HEK293 (cell line): ENCODE data around the gene SUPT5H.

Source experiments
- ATF2 ChIP-seq: fragments of 450-650 bp; formaldehyde crosslinking; IDR thresholded peaks from 2 replicates; pipeline ENCODE4 v1.5.1; 2016; ENCODE audit warnings: missing biosample characterization, missing genetic modification characterization, low read depth
- BCL11A ChIP-seq: fragments of 450-650 bp; formaldehyde crosslinking; IDR thresholded peaks from 2 replicates; pipeline ENCODE4 v1.5.1; 2016; ENCODE audit warnings: low read depth, missing biosample characterization, missing genetic modification characterization
- BCL6B ChIP-seq: fragments of 450-650 bp; formaldehyde crosslinking; IDR thresholded peaks from 2 replicates; pipeline ENCODE4 v1.5.1; 2017; ENCODE audit warnings: missing biosample characterization, missing genetic modification characterization
- GLI4 ChIP-seq: fragments of 450-650 bp; formaldehyde crosslinking; IDR thresholded peaks from 2 replicates; pipeline ENCODE4 v1.5.1; 2016; ENCODE audit warnings: missing biosample characterization, missing genetic modification characterization
- KLF9 ChIP-seq: fragments of 450-650 bp; formaldehyde crosslinking; IDR thresholded peaks from 2 replicates; pipeline ENCODE4 v1.5.1; 2016; ENCODE audit warnings: missing biosample characterization, missing genetic modification characterization, low read depth
- MEIS1 ChIP-seq: sonication (generic); formaldehyde crosslinking; IDR thresholded peaks from 2 replicates; pipeline ENCODE4 v1.8.1; 2022; ENCODE audit warnings: missing genetic modification reagents, mild to moderate bottlenecking, borderline replicate concordance
- SCRT2 ChIP-seq: fragments of 450-650 bp; formaldehyde crosslinking; IDR thresholded peaks from 2 replicates; pipeline ENCODE4 v1.5.1; 2016; ENCODE audit warnings: missing biosample characterization, missing genetic modification characterization
- SP3 ChIP-seq: fragments of 450-650 bp; formaldehyde crosslinking; IDR thresholded peaks from 2 replicates; pipeline ENCODE4 v1.5.1; 2016; ENCODE audit warnings: missing biosample characterization, missing genetic modification characterization
- TSHZ1 ChIP-seq: fragments of 450-650 bp; formaldehyde crosslinking; IDR thresholded peaks from 2 replicates; pipeline ENCODE4 v1.5.1; 2016; ENCODE audit warnings: missing biosample characterization, missing genetic modification characterization, borderline replicate concordance
- ZBTB44 ChIP-seq: fragments of 450-650 bp; IDR thresholded peaks from 2 replicates; pipeline ENCODE4 v1.5.1; 2018; ENCODE audit warnings: missing biosample characterization, mild to moderate bottlenecking, missing genetic modification characterization
- ZFP37 ChIP-seq: fragments of 450-650 bp; formaldehyde crosslinking; IDR thresholded peaks from 2 replicates; pipeline ENCODE4 v1.5.1; 2016; ENCODE audit warnings: missing biosample characterization, missing genetic modification characterization
- ZNF112 ChIP-seq: fragments of 450-650 bp; formaldehyde crosslinking; IDR thresholded peaks from 2 replicates; pipeline ENCODE4 v1.5.0; 2017; ENCODE audit warnings: missing biosample characterization, missing genetic modification characterization
- ZNF133 ChIP-seq: fragments of 450-650 bp; formaldehyde crosslinking; IDR thresholded peaks from 2 replicates; pipeline ENCODE4 v1.5.1; 2016; ENCODE audit warnings: missing biosample characterization, missing genetic modification characterization
- ZNF155 ChIP-seq: fragments of 450-650 bp; formaldehyde crosslinking; IDR thresholded peaks from 2 replicates; pipeline ENCODE4 v1.5.1; 2016; ENCODE audit warnings: missing biosample characterization, missing genetic modification characterization
- ZNF174 ChIP-seq: fragments of 450-650 bp; formaldehyde crosslinking; IDR thresholded peaks from 2 replicates; pipeline ENCODE4 v1.5.0; 2017; ENCODE audit warnings: missing biosample characterization, mild to moderate bottlenecking, missing genetic modification characterization
- ZNF19 ChIP-seq: fragments of 450-650 bp; formaldehyde crosslinking; IDR thresholded peaks from 2 replicates; pipeline ENCODE4; 2016; ENCODE audit warnings: missing biosample characterization, missing genetic modification characterization, low read depth
- ZNF239 ChIP-seq: fragments of 450-650 bp; formaldehyde crosslinking; IDR thresholded peaks from 2 replicates; pipeline ENCODE4 v1.5.1; 2016; ENCODE audit warnings: missing biosample characterization, missing genetic modification characterization
- ZNF311 ChIP-seq: fragments of 450-650 bp; formaldehyde crosslinking; IDR thresholded peaks from 2 replicates; pipeline ENCODE4 v1.5.1; 2017; ENCODE audit warnings: missing biosample characterization, missing genetic modification characterization, borderline replicate concordance
- ZNF335 ChIP-seq: fragments of 450-650 bp; formaldehyde crosslinking; conservative IDR thresholded peaks from 2 replicates; pipeline ENCODE4 v1.5.1; 2016; ENCODE audit warnings: missing biosample characterization, missing genetic modification characterization
- ZNF354C ChIP-seq: fragments of 450-650 bp; formaldehyde crosslinking; IDR thresholded peaks from 2 replicates; pipeline ENCODE4 v1.5.1; 2016; ENCODE audit warnings: missing biosample characterization, missing genetic modification characterization, low read depth, borderline replicate concordance
- ZNF366 ChIP-seq: fragments of 450-650 bp; formaldehyde crosslinking; conservative IDR thresholded peaks from 2 replicates; pipeline ENCODE4 v1.5.1; 2016; ENCODE audit warnings: missing biosample characterization, missing genetic modification characterization
- ZNF37A ChIP-seq: fragments of 450-650 bp; IDR thresholded peaks from 2 replicates; pipeline ENCODE4 v1.5.1; 2018; ENCODE audit warnings: missing biosample characterization, missing genetic modification characterization
- ZNF391 ChIP-seq: fragments of 450-650 bp; formaldehyde crosslinking; IDR thresholded peaks from 2 replicates; pipeline ENCODE4 v1.5.1; 2016; ENCODE audit warnings: low read depth, missing biosample characterization, missing genetic modification characterization, borderline replicate concordance
- ZNF473 ChIP-seq: fragments of 450-650 bp; formaldehyde crosslinking; IDR thresholded peaks from 2 replicates; pipeline ENCODE4 v1.5.1; 2017; ENCODE audit warnings: missing biosample characterization, missing genetic modification characterization
- ZNF48 ChIP-seq: fragments of 450-650 bp; formaldehyde crosslinking; IDR thresholded peaks from 2 replicates; pipeline ENCODE4 v1.5.1; 2016; ENCODE audit warnings: missing biosample characterization, missing genetic modification characterization
- ZNF549 ChIP-seq: fragments of 450-650 bp; IDR thresholded peaks from 2 replicates; pipeline ENCODE4 v1.5.1; 2018; ENCODE audit warnings: missing biosample characterization, missing genetic modification characterization, mild to moderate bottlenecking, inconsistent platforms, moderate library complexity
- ZNF558 ChIP-seq: fragments of 450-650 bp; formaldehyde crosslinking; IDR thresholded peaks from 2 replicates; pipeline ENCODE4 v1.5.1; 2016; ENCODE audit warnings: missing biosample characterization, missing genetic modification characterization
- ZNF596 ChIP-seq: fragments of 450-650 bp; IDR thresholded peaks from 2 replicates; pipeline ENCODE4 v1.5.0; 2018; ENCODE audit warnings: missing biosample characterization, mild to moderate bottlenecking, missing genetic modification characterization, moderate library complexity
- ZNF600 ChIP-seq: fragments of 450-650 bp; formaldehyde crosslinking; IDR thresholded peaks from 2 replicates; pipeline ENCODE4 v1.5.1; 2016; ENCODE audit warnings: missing biosample characterization, missing genetic modification characterization
- ZNF654 ChIP-seq: fragments of 450-650 bp; formaldehyde crosslinking; IDR thresholded peaks from 2 replicates; pipeline ENCODE4 v1.5.1; 2016; ENCODE audit warnings: low read depth, missing biosample characterization, missing genetic modification characterization
- ZNF768 ChIP-seq: fragments of 450-650 bp; formaldehyde crosslinking; IDR thresholded peaks from 2 replicates; pipeline ENCODE4 v1.5.1; 2018; ENCODE audit warnings: missing biosample characterization, mild to moderate bottlenecking, missing genetic modification characterization
- ZNF785 ChIP-seq: fragments of 450-650 bp; formaldehyde crosslinking; IDR thresholded peaks from 2 replicates; pipeline ENCODE4 v1.5.1; 2016; ENCODE audit warnings: missing biosample characterization, missing genetic modification characterization
- ZSCAN16 ChIP-seq: fragments of 450-650 bp; formaldehyde crosslinking; IDR thresholded peaks from 2 replicates; pipeline ENCODE4 v1.5.1; 2016; ENCODE audit warnings: missing biosample characterization, missing genetic modification characterization
- ZXDB ChIP-seq: fragments of 450-650 bp; formaldehyde crosslinking; IDR thresholded peaks from 2 replicates; pipeline ENCODE4 v1.5.1; 2016; ENCODE audit warnings: missing biosample characterization, missing genetic modification characterization

SUPT5H gene

GRCh38 chr19:39497996-39498797 is 52.8 kb downstream of the SUPT5H start (continued):
- TF ChIP-seq ZBTB44 (tag by site-specific recombination) (peak; percentile 55), ZNF48 (tag by site-specific recombination) (no peak), BCL6B (tag by site-specific recombination) (no peak), MEIS1 (CRISPR knock-in tag) (no peak), ZFP37 (tag by site-specific recombination) (peak; percentile 91), ZNF19 (tag by site-specific recombination) (no peak), ATF2 (tag by site-specific recombination) (peak; percentile 36; the same call in 1 of the 2 replicates), SCRT2 (peak; percentile 66), ZNF785 (tag by site-specific recombination) (peak; percentile 54; the same call in 1 of the 2 replicates), ZNF335 (tag by site-specific recombination) (peak; percentile 100), ZNF558 (no peak), ZNF600 (tag by site-specific recombination) (peak; percentile 94), ZNF155 (no peak), ZNF174 (tag by site-specific recombination) (no peak), ZNF768 (tag by site-specific recombination) (peak; percentile 70; the same call in 1 of the 2 replicates), ZNF133 (tag by site-specific recombination) (no peak), ZNF596 (tag by site-specific recombination) (no peak), ZNF473 (tag by site-specific recombination) (no peak), TSHZ1 (peak; percentile 90; the same call in 1 of the 2 replicates), ZNF37A (tag by site-specific recombination) (no peak), SP3 (tag by site-specific recombination) (peak; percentile 79), ZXDB (tag by site-specific recombination) (peak; percentile 70), ZSCAN16 (no peak; the same call in 1 of the 2 replicates), KLF9 (tag by site-specific recombination) (peak; percentile 79; the same call in 1 of the 2 replicates), ZNF311 (no peak), BCL11A (tag by site-specific recombination) (peak; percentile 62; the same call in 1 of the 2 replicates), ZNF654 (tag by site-specific recombination) (peak; percentile 65), ZNF549 (tag by site-specific recombination) (no peak), ZNF239 (tag by site-specific recombination) (0 out of 2 replicates have a peak, but pooled peaks have one; percentile 17), ZNF391 (0 out of 2 replicates have a peak, but pooled peaks have one; percentile 81), ZNF366 (tag by site-specific recombination) (no peak), GLI4 (tag by site-specific recombination) (no peak), ZNF112 (tag by site-specific recombination) (no peak), ZNF354C (tag by site-specific recombination) (no peak)
